GM18507 (cell line): ENCODE results near the gene EIF4E1B.
"Not testable (repeated sequence)": the region's sequence is repeated elsewhere in the genome, so short reads cannot be mapped to it uniquely, and the experiment has no call there.

Source experiments
- DNase-seq: peaks from one replicate; pipeline ENCODE4 v3.0.0; 2011; ENCODE audit warnings: low read depth; ENCODE audit not compliant: insufficient read length; ENCODE audit errors: extremely low spot score
- FAIRE-seq: peaks from 2 replicates; lab custom pipeline; 2011; peaks lifted over from hg19 to GRCh38; lab: Jason Lieb, UNC

Gene EIF4E1B

GRCh38 chr5:176629853-176630680 lies at the start of gene EIF4E1B, which contains the start of gene SNCB:
Gene EIF4E1B (plus strand): TSS chr5:176630675. CDS start chr5:176642788, 12,113 bp downstream.
Gene SNCB (minus strand): TSS chr5:176630534. CDS start chr5:176629654, 880 bp downstream.
- peak; percentile 26 for FAIRE-seq
- peak; percentile 48 for DNase-seq

GRCh38 chr5:176581361-176581760 lies 49.1 kb upstream of the EIF4E1B start:
- FAIRE-seq: no peak
- DNase-seq: no peak

- DNase-seq (no peak), FAIRE-seq (no peak)
Observed at GRCh38 chr5:176583076-176583475, 47.4 kb upstream of the EIF4E1B start.

- FAIRE-seq (no peak), DNase-seq (no peak)
Observed at GRCh38 chr5:176587398-176587797, 43.1 kb upstream of the EIF4E1B start.

- DNase-seq: no peak
- FAIRE-seq: no peak
Observed at GRCh38 chr5:176588297-176588696, 42.2 kb upstream of the EIF4E1B start.

GRCh38 chr5:176589039-176589769 lies 41.3 kb upstream of the EIF4E1B start:
- no peak for DNase-seq
- no peak for FAIRE-seq

GRCh38 chr5:176590035-176590717 lies 40.3 kb upstream of the EIF4E1B start:
- DNase-seq (no peak), FAIRE-seq (no peak)

GRCh38 chr5:176591667-176592066 lies 38.8 kb upstream of the EIF4E1B start:
- FAIRE-seq: peak; percentile 59
- DNase-seq: not testable (repeated sequence)

GRCh38 chr5:176592573-176592972 lies 37.9 kb upstream of the EIF4E1B start:
- FAIRE-seq: no peak
- no peak for DNase-seq

- FAIRE-seq: no peak
- DNase-seq: no peak
Observed at GRCh38 chr5:176593273-176593869, 37.1 kb upstream of the EIF4E1B start.

- FAIRE-seq (no peak), DNase-seq (no peak)
Observed at GRCh38 chr5:176594554-176594953, 35.9 kb upstream of the EIF4E1B start.

GRCh38 chr5:176595386-176595943 lies 35.0 kb upstream of the EIF4E1B start:
- DNase-seq: no peak

GRCh38 chr5:176596069-176596644 lies 34.3 kb upstream of the EIF4E1B start:
- DNase-seq (no peak), FAIRE-seq (no peak)

More at GRCh38 chr5:176595386-176595943, 35.0 kb upstream of the EIF4E1B start:
- no peak for FAIRE-seq

- FAIRE-seq (no peak), DNase-seq (no peak)
Observed at GRCh38 chr5:176596689-176597416, 33.6 kb upstream of the EIF4E1B start.

GRCh38 chr5:176597417-176598389 lies 32.8 kb upstream of the EIF4E1B start:
- no peak for DNase-seq
- no peak for FAIRE-seq

GRCh38 chr5:176599749-176600430 lies 30.6 kb upstream of the EIF4E1B start:
- DNase-seq, FAIRE-seq: not testable (repeated sequence)
